ENCODE measurements around the gene DLGAP4.

DLGAP4 gene

GRCh38 chr20:36447101-36447500, 141.0 kb downstream of the DLGAP4 start:
- DNase-seq (ENCODE audit: low read depth): no peak

GRCh38 chr20:36449663-36450062, 143.5 kb downstream of the DLGAP4 start:
- no peak for DNase-seq (ENCODE audit: low read depth)

- DNase-seq (ENCODE audit: low read depth): no peak
Observed at GRCh38 chr20:36454332-36454697, 148.2 kb downstream of the DLGAP4 start.

GRCh38 chr20:36454698-36455427, 148.7 kb downstream of the DLGAP4 start:
- no peak for DNase-seq (ENCODE audit: low read depth)

- no peak for DNase-seq (ENCODE audit: low read depth)
Observed at GRCh38 chr20:36455972-36456625, 150.0 kb downstream of the DLGAP4 start.

GRCh38 chr20:36460648-36461599, 154.8 kb downstream of the DLGAP4 start:
- DNase-seq (ENCODE audit: low read depth): peak; percentile 83

- no peak for DNase-seq (ENCODE audit: low read depth)
Observed at GRCh38 chr20:36461600-36462439, 155.7 kb downstream of the DLGAP4 start.

- no peak for DNase-seq (ENCODE audit: low read depth)
Observed at GRCh38 chr20:36462440-36463211, 156.5 kb downstream of the DLGAP4 start.

GRCh38 chr20:36463212-36464061, 157.3 kb downstream of the DLGAP4 start:
- no peak for DNase-seq (ENCODE audit: low read depth)

GRCh38 chr20:36465109-36466080, 159.3 kb downstream of the DLGAP4 start:
- peak; percentile 73 for DNase-seq (ENCODE audit: low read depth)

- no peak for DNase-seq (ENCODE audit: low read depth)
Observed at GRCh38 chr20:36466089-36466488, 159.9 kb downstream of the DLGAP4 start.

GRCh38 chr20:36467076-36467999, 161.2 kb downstream of the DLGAP4 start:
- DNase-seq (ENCODE audit: low read depth): peak; percentile 65

GRCh38 chr20:36468149-36469000, 162.2 kb downstream of the DLGAP4 start:
- no peak for DNase-seq (ENCODE audit: low read depth)

GRCh38 chr20:36469973-36470372, 163.8 kb downstream of the DLGAP4 start:
- DNase-seq (ENCODE audit: low read depth): no peak

- no peak for DNase-seq (ENCODE audit: low read depth)
Observed at GRCh38 chr20:36471885-36472636, 165.9 kb downstream of the DLGAP4 start.

- no peak for DNase-seq (ENCODE audit: low read depth)
Observed at GRCh38 chr20:36472637-36473090, 166.5 kb downstream of the DLGAP4 start.
